GM12878 (cell line): Measurements from ENCODE around the gene MYO10. TPM values are rescaled to one million over a fixed set of nuclear protein-coding genes. Genes with fewer than 3 reads are reported as not detected.

Experiments used
- ATAC-seq: fragments of 200-7000 bp; cut with Tn5 transposase; 3 replicates; pipeline ENCODE4 v1.9.1; 2020; ENCODE audit warnings: mild to moderate bottlenecking, moderate library complexity
- BruUV-seq: library from RNA; stranded (reverse); fragments of 400-500 nt; replicated peaks from 2 replicates; lab custom pipeline; 2021; lab: Mats Ljungman, UMichigan
- CTCF ChIA-PET: fragments of 300-600 bp; sonication (Branson Sonifier 250); formaldehyde crosslinking; extraction: SDS; loops from one replicate; lab custom pipeline; 2021; ENCODE audit warnings: inconsistent platforms; lab: Yijun Ruan, JAX
- POLR2A ChIA-PET: fragments of 350-600 bp; formaldehyde crosslinking; extraction: SDS; loops from one replicate; lab custom pipeline; 2021; ENCODE audit warnings: inconsistent platforms; lab: Charles Lee
- RAD21 ChIA-PET: fragments of 300-600 bp; sonication (Branson Sonifier 250); formaldehyde crosslinking; loops from one replicate; lab custom pipeline; 2023; ENCODE audit warnings: antibody characterized with exemption; ENCODE audit not compliant: unreplicated experiment; lab: Charles Lee
- SMC1A ChIA-PET: fragments of 300-600 bp; sonication (Branson Sonifier 250); formaldehyde crosslinking; loops from one replicate; lab custom pipeline; 2023; ENCODE audit not compliant: unreplicated experiment, uncharacterized antibody; lab: Charles Lee
- DNase-seq: peaks from one replicate; pipeline ENCODE4 v3.0.0-alpha.2; 2011; ENCODE audit warnings: low read depth, low spot score
- FAIRE-seq: peaks from 3 replicates; lab custom pipeline; 2011; peaks lifted over from hg19 to GRCh38; lab: Jason Lieb, UNC
- H2AFZ ChIP-seq: 2 replicates; pipeline ENCODE4 v1.6.0; 2011; ENCODE audit warnings: low read depth, low read length, control low read depth; ENCODE audit not compliant: control insufficient read depth
- H3K27ac ChIP-seq: 2 replicates; pipeline ENCODE4 v1.5.1; 2011; ENCODE audit warnings: control low read depth; ENCODE audit not compliant: control insufficient read depth, insufficient read depth
- H3K27me3 ChIP-seq, 2 experiments: replicated peaks in 1 of 2; 2 replicates each; pipeline versions ENCODE4 v1.6.0 to v1.6.1; 2011; ENCODE audit warnings: low read length in 1 of 2; ENCODE audit not compliant: control insufficient read depth in 2 of 2, insufficient read depth in 2 of 2
- H3K36me3 ChIP-seq, 2 experiments: 2 replicates each; pipeline ENCODE4 v1.5.1; 2011; ENCODE audit warnings: low read length in 1 of 2; ENCODE audit not compliant: control insufficient read depth in 2 of 2, insufficient read depth in 2 of 2
- H3K4me1 ChIP-seq: 2 replicates; pipeline ENCODE4 v1.6.1; 2011; ENCODE audit warnings: mild to moderate bottlenecking, low read length, moderate library complexity, mixed read lengths; ENCODE audit not compliant: control insufficient read depth, insufficient read depth
- H3K4me2 ChIP-seq: 2 replicates; pipeline ENCODE4 v1.6.0; 2011; ENCODE audit warnings: control low read depth; ENCODE audit not compliant: control insufficient read depth, insufficient read depth
- H3K4me3 ChIP-seq: fragments of 200-600 bp; sonication (generic); 2 replicates; pipeline ENCODE4 v1.5.1; 2016
- H3K79me2 ChIP-seq: 2 replicates; pipeline ENCODE4 v1.6.0; 2011; ENCODE audit warnings: low read length; ENCODE audit not compliant: control insufficient read depth, insufficient read depth
- H3K9ac ChIP-seq: 2 replicates; pipeline ENCODE4 v1.8.0; 2011; ENCODE audit warnings: low read length, control low read depth, mixed read lengths; ENCODE audit not compliant: control insufficient read depth, insufficient read depth
- H3K9me3 ChIP-seq: replicated peaks from 3 replicates; pipeline ENCODE4 v1.5.1; 2011; ENCODE audit warnings: mild to moderate bottlenecking, low read length; ENCODE audit not compliant: control insufficient read depth, insufficient read depth
- H4K20me1 ChIP-seq: 2 replicates; pipeline ENCODE4 v1.6.0; 2011; ENCODE audit not compliant: control insufficient read depth, insufficient read depth
- CEBPZ ChIP-seq: fragments of 150-350 bp; IDR thresholded peaks from 2 replicates; pipeline ENCODE4 v1.6.1; 2016; ENCODE audit warnings: low read depth, low read length
- CUX1 ChIP-seq: IDR thresholded peaks from 2 replicates; pipeline ENCODE4 v1.6.1; 2012; ENCODE audit warnings: improper control_type of control experiment, low read depth, low read length; ENCODE audit not compliant: insufficient replicate concordance
- E4F1 ChIP-seq: fragments of 450-650 bp; IDR thresholded peaks from 2 replicates; pipeline ENCODE4 v1.6.1; 2018; ENCODE audit warnings: borderline replicate concordance, mild to moderate bottlenecking; ENCODE audit not compliant: partially characterized antibody
- ESRRA ChIP-seq: IDR thresholded peaks from 2 replicates; pipeline ENCODE4 v1.6.1; 2012; ENCODE audit warnings: mild to moderate bottlenecking, low read length, improper control_type of control experiment
- IRF5 ChIP-seq: fragments of 450-650 bp; IDR thresholded peaks from 2 replicates; pipeline ENCODE4 v1.6.1; 2017; ENCODE audit warnings: borderline replicate concordance
- NFYA ChIP-seq: IDR thresholded peaks from 2 replicates; pipeline ENCODE4 v1.6.1; 2011; ENCODE audit warnings: low read depth, mild to moderate bottlenecking, low read length, improper control_type of control experiment, borderline replicate concordance
- PAX5 ChIP-seq: IDR thresholded peaks from 2 replicates; pipeline ENCODE4 v1.6.1; 2011; ENCODE audit warnings: low read depth, low read length, borderline replicate concordance
- SPI1 ChIP-seq: IDR thresholded peaks from 2 replicates; pipeline ENCODE4 v1.6.1; 2011; ENCODE audit warnings: low read depth, mild to moderate bottlenecking, low read length, moderate library complexity, borderline replicate concordance; ENCODE audit not compliant: insufficient read depth
- STAT3 ChIP-seq: IDR thresholded peaks from 2 replicates; pipeline ENCODE4 v1.6.1; 2011; ENCODE audit warnings: low read depth, low read length, improper control_type of control experiment
- TCF12 ChIP-seq: IDR thresholded peaks from 2 replicates; pipeline ENCODE4 v1.6.1; 2011; ENCODE audit warnings: low read depth, mild to moderate bottlenecking, low read length
- ZNF384 ChIP-seq: IDR thresholded peaks from 2 replicates; pipeline ENCODE4 v1.6.1; 2012; ENCODE audit warnings: low read depth, mild to moderate bottlenecking, low read length, improper control_type of control experiment, borderline replicate concordance
- WGBS: methylation state at CpG from one replicate; pipeline ENCODE4 v1.1.6; 2016; ENCODE audit warnings: low lambda C conversion rate; ENCODE audit not compliant: insufficient replicate concordance, insufficient coverage; ENCODE audit errors: missing lambda C conversion rate; 5-methylcytosine and 5-hydroxymethylcytosine counted together
- in situ Hi-C: fragments of 300-500 bp; cut with MboI; formaldehyde crosslinking; loops from 9 replicates; pipeline ENCODE4 v1.14.3; 2018; ENCODE audit warnings: mixed read lengths
- intact Hi-C: fragments of 100-400 bp; cut with micrococcal nuclease; formaldehyde crosslinking; loops from one replicate; pipeline ENCODE4 v1.14.2; 2022; ENCODE audit not compliant: unreplicated experiment
- polyA plus RNA-seq, 11 experiments: library from polyadenylated mRNA; depleted of rRNA in 4 of 11; unstranded in 6 of 11; stranded (reverse) in 5 of 11; fragments of >200 nt; fragmentation: Nextera tagmentation in 4 of 11; fragmentation: Illumina TruSeq in 1 of 11; extraction: Ambion mirVana in 4 of 11; extraction: Trizol in 1 of 11; gene quantifications; 1 replicate in 1 of 11; 2 replicates in 10 of 11; pipeline versions ENCODE4 v1.2.1 to v1.2.3, GENCODE V29; 2011 to 2016; ENCODE audit warnings: inconsistent platforms in 2 of 11, missing spikeins in 2 of 11, low read depth in 1 of 11
- total RNA-seq, 4 experiments: library from RNA; depleted of rRNA in 3 of 4; stranded (reverse); fragments of >200 nt in 3 of 4; fragmentation: Illumina TruSeq in 1 of 4; extraction: Trizol in 1 of 4; gene quantifications; 2 replicates each; pipeline versions ENCODE4 v1.2.1 to v1.2.3, GENCODE V29; 2013 to 2021

Gene MYO10
- total and polyA plus RNA-seq, 10 of the 15 experiments (the other 5 are each of a cell fraction or from before 2014, with no cell fraction given): 0.02 to 0.77 (median 0.17) TPM

- Histone ChIP-seq H3K9me3 (no peaks in the 10 kb centered on the region), H4K20me1 (no peaks in the 10 kb centered on the region), H3K27me3 (no peaks in the 10 kb centered on the region), H3K27ac (no peak overlapping the region), H2AFZ (no peak overlapping the region), H3K79me2 (no peaks in the 10 kb centered on the region), H3K36me3 (no peaks in the 10 kb centered on the region), H3K4me3 (no peak overlapping the region), H3K4me2 (no peak overlapping the region), H3K4me1 (no peaks in the 10 kb centered on the region), H3K9ac (no peak overlapping the region)
- 3% methylated on average over 3 of the region's 3 CpGs for WGBS
- RAD21 ChIA-PET: no interaction called here
- CTCF ChIA-PET: interaction anchor here (1.6 kb wide), 1 partner anchor 987 kb away, joined by 3 read pairs; no protein-coding TSS in a partner anchor
- in situ Hi-C loops (no loop called here), intact Hi-C loops (no loop called here)
- ATAC-seq (peak; percentile 83), FAIRE-seq (no peak), DNase-seq (no peak)
- SMC1A ChIA-PET: no interaction called here
- POLR2A ChIA-PET: no interaction called here
- no TSS peak for BruUV-seq
- TF ChIP-seq STAT3 (no peak), SPI1 (no peak), CEBPZ (no peak), ZNF384 (no peak), E4F1 (no peak), NFYA (no peak), TCF12 (no peak), ESRRA (no peak), PAX5 (no peak), IRF5 (no peak), CUX1 (no peak)
Observed at GRCh38 chr5:16737209-16737608, 198.9 kb downstream of the MYO10 start.
